ACC112 (cell line): Measurements from ENCODE around the gene SP6.

ENCODE experiments used
- H2AFZ ChIP-seq: fragments of 200-600 bp; sonication (generic); one replicate; pipeline ENCODE4 v1.6.0; 2017; ENCODE audit warnings: antibody characterized with exemption, low read length; ENCODE audit not compliant: unreplicated experiment
- H3K27ac ChIP-seq: fragments of 200-600 bp; sonication (generic); 2 replicates; pipeline ENCODE4 v1.5.1; 2014; ENCODE audit warnings: low read depth, mild to moderate bottlenecking, antibody characterized with exemption, low read length, moderate library complexity
- H3K27me3 ChIP-seq: fragments of 200-600 bp; sonication (generic); 2 replicates; pipeline ENCODE4 v1.6.1; 2014; ENCODE audit warnings: mild to moderate bottlenecking, antibody characterized with exemption, low read length, moderate library complexity, mixed read lengths; ENCODE audit not compliant: insufficient read depth
- H3K36me3 ChIP-seq: fragments of 200-600 bp; sonication (generic); 2 replicates; pipeline ENCODE4 v1.6.1; 2016; ENCODE audit warnings: mild to moderate bottlenecking, antibody characterized with exemption, low read length, moderate library complexity, mixed read lengths; ENCODE audit not compliant: insufficient read depth
- H3K4me1 ChIP-seq: fragments of 200-600 bp; sonication (generic); one replicate; pipeline ENCODE4 v1.6.1; 2016; ENCODE audit warnings: low read length, mixed read lengths; ENCODE audit not compliant: insufficient read depth, unreplicated experiment, control insufficient read depth
- H3K4me3 ChIP-seq: fragments of 200-600 bp; sonication (generic); 2 replicates; pipeline ENCODE4 v1.5.1; 2014; ENCODE audit warnings: mild to moderate bottlenecking, low read depth, low read length
- H3K79me2 ChIP-seq: fragments of 200-600 bp; sonication (generic); one replicate; pipeline ENCODE4 v1.6.0; 2016; ENCODE audit warnings: low read length; ENCODE audit not compliant: control insufficient read depth, unreplicated experiment, insufficient read depth

SP6 gene

GRCh38 chr17:47878203-47879027 is 27.5 kb upstream of the SP6 start:
- Histone ChIP-seq H3K36me3 (no peaks in the 10 kb centered on the region), H3K79me2 (no peaks in the 10 kb centered on the region), H2AFZ (no peak overlapping the region), H3K27ac (no peak overlapping the region), H3K4me1 (peaks cover 26% of the 10 kb centered on the region), H3K4me3 (no peak overlapping the region), H3K27me3 (peaks cover 12% of the 10 kb centered on the region)

GRCh38 chr17:47877368-47878034 is 26.5 kb upstream of the SP6 start:
- Histone ChIP-seq H2AFZ (no peak overlapping the region), H3K27me3 (peaks cover 21% of the 10 kb centered on the region), H3K79me2 (no peaks in the 10 kb centered on the region), H3K4me1 (peaks cover 26% of the 10 kb centered on the region), H3K4me3 (no peak overlapping the region), H3K36me3 (no peaks in the 10 kb centered on the region), H3K27ac (no peak overlapping the region)

GRCh38 chr17:47875011-47875985 is 24.3 kb upstream of the SP6 start:
- H3K36me3 ChIP-seq = no peaks in the 10 kb centered on the region
- H3K27me3 ChIP-seq = peaks cover 42% of the 10 kb centered on the region
- H3K4me1 ChIP-seq = peaks cover 17% of the 10 kb centered on the region
- H3K79me2 ChIP-seq = no peaks in the 10 kb centered on the region
- no peak overlapping the region for H2AFZ ChIP-seq
- no peak overlapping the region for H3K27ac ChIP-seq
- H3K4me3 ChIP-seq = no peak overlapping the region

- Histone ChIP-seq H3K27me3 (peaks cover 60% of the 10 kb centered on the region), H2AFZ (no peak overlapping the region), H3K27ac (no peak overlapping the region), H3K36me3 (no peaks in the 10 kb centered on the region), H3K79me2 (no peaks in the 10 kb centered on the region), H3K4me3 (no peak overlapping the region), H3K4me1 (peaks cover 9% of the 10 kb centered on the region)
Measured at GRCh38 chr17:47873200-47874090, 22.5 kb upstream of the SP6 start.

- Histone ChIP-seq H3K36me3 (no peaks in the 10 kb centered on the region), H3K4me3 (no peak overlapping the region), H2AFZ (no peak overlapping the region), H3K27ac (no peak overlapping the region), H3K4me1 (peaks cover 3% of the 10 kb centered on the region), H3K27me3 (peaks cover 62% of the 10 kb centered on the region), H3K79me2 (no peaks in the 10 kb centered on the region)
Measured at GRCh38 chr17:47872651-47873161, 21.7 kb upstream of the SP6 start.

GRCh38 chr17:47872019-47872650 is 21.2 kb upstream of the SP6 start:
- no peak overlapping the region for H2AFZ ChIP-seq
- H3K36me3 ChIP-seq = no peaks in the 10 kb centered on the region
- H3K4me3 ChIP-seq = no peak overlapping the region
- peaks cover 3% of the 10 kb centered on the region for H3K4me1 ChIP-seq
- H3K27ac ChIP-seq = no peak overlapping the region
- no peaks in the 10 kb centered on the region for H3K79me2 ChIP-seq
- H3K27me3 ChIP-seq = peaks cover 62% of the 10 kb centered on the region

DNA sequence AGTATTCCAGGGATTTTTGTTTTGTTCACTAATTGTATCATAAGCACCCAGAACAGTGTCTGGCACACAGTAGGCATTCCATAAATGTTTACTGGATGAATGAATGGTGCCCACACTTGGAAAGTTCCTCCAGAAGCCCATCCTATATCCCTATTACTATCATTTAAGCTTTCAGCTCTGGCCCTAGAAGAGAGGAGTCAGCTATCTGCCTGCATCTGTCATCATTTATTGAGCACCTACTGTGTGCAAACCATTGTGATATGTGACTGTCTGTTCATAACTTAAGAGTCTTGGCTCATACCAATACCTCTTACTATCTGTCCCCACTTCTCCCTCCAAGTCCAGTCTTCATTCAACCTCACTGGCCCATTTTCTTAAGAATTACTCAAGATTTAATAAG is 20.1 kb upstream of the SP6 start:
- Histone ChIP-seq H3K79me2 (no peaks in the 10 kb centered on the region), H3K4me1 (peaks cover 3% of the 10 kb centered on the region), H3K27ac (no peak overlapping the region), H3K27me3 (peaks cover 62% of the 10 kb centered on the region), H3K36me3 (no peaks in the 10 kb centered on the region), H3K4me3 (no peak overlapping the region), H2AFZ (no peak overlapping the region)

GRCh38 chr17:47870056-47870455 is 19.1 kb upstream of the SP6 start:
- H2AFZ ChIP-seq = no peak overlapping the region
- H3K79me2 ChIP-seq = no peaks in the 10 kb centered on the region
- no peaks in the 10 kb centered on the region for H3K4me1 ChIP-seq
- no peak overlapping the region for H3K4me3 ChIP-seq
- H3K27me3 ChIP-seq = peaks cover 62% of the 10 kb centered on the region
- H3K27ac ChIP-seq = no peak overlapping the region
- H3K36me3 ChIP-seq = no peaks in the 10 kb centered on the region

- no peak overlapping the region for H3K27ac ChIP-seq
- H2AFZ ChIP-seq = no peak overlapping the region
- H3K4me3 ChIP-seq = no peak overlapping the region
- H3K4me1 ChIP-seq = no peaks in the 10 kb centered on the region
- no peaks in the 10 kb centered on the region for H3K79me2 ChIP-seq
- H3K27me3 ChIP-seq = peaks cover 56% of the 10 kb centered on the region
- no peaks in the 10 kb centered on the region for H3K36me3 ChIP-seq
Measured at GRCh38 chr17:47869114-47869513, 18.2 kb upstream of the SP6 start.
